Testis (tissue), 3 donors: ENCODE results near the gene APOA4. TPM values are rescaled to one million over a fixed set of nuclear protein-coding genes. Genes with fewer than 3 reads are reported as not detected.
A peak's percentile ranks its signal among the peaks of the same experiment; 100 is the strongest.

Experiments
- DNase-seq: peaks from one replicate; pipeline ENCODE4 v3.0.0-alpha.2; 2019
- H3K27ac ChIP-seq, 2 donors: fragments of 200-600 bp; sonication (generic); one replicate each; pipeline ENCODE4 v1.5.1; 2019
- H3K27me3 ChIP-seq: fragments of 200-600 bp; sonication (generic); one replicate; pipeline ENCODE4 v1.5.1; 2019
- H3K36me3 ChIP-seq: fragments of 200-600 bp; sonication (generic); one replicate; pipeline ENCODE4 v1.5.1; 2017; ENCODE audit warnings: low read depth; ENCODE audit errors: missing control alignments
- H3K4me1 ChIP-seq: fragments of 200-600 bp; sonication (generic); one replicate; pipeline ENCODE4 v1.5.1; 2019
- H3K4me3 ChIP-seq, 2 donors: fragments of 200-600 bp; sonication (generic); one replicate each; pipeline ENCODE4 v1.5.1; 2017 to 2019
- H3K9me3 ChIP-seq: fragments of 200-600 bp; sonication (generic); one replicate; pipeline ENCODE4 v1.5.1; 2017
- CTCF ChIP-seq, 3 experiments: fragments of 450-650 bp in 2 of 3; fragments of 200-600 bp in 1 of 3; sonication (generic) in 1 of 3; IDR thresholded peaks; one replicate each; pipeline ENCODE4 v1.5.1; 2016 to 2019; ENCODE audit warnings: antibody characterized with exemption in 3 of 3, mild to moderate bottlenecking in 2 of 3, moderate library complexity in 1 of 3
- POLR2A ChIP-seq: fragments of 450-650 bp; IDR thresholded peaks from one replicate; pipeline ENCODE4 v1.6.1; 2017; ENCODE audit warnings: antibody characterized with exemption, mild to moderate bottlenecking, moderate library complexity
- WGBS, 2 donors: methylation state at CpG; one replicate each; pipeline ENCODE4 v1.1.5; 2018; 5-methylcytosine and 5-hydroxymethylcytosine counted together
- intact Hi-C: fragments of 100-400 bp; cut with DNase I; formaldehyde crosslinking; loops from one replicate; pipeline ENCODE4 v1.15.1; 2023; ENCODE audit warnings: low total_unique reads
- polyA plus RNA-seq: library from polyadenylated mRNA; stranded (reverse); fragments of 350-450 nt; fragmentation: Illumina TruSeq; extraction: RNeasy Lipid Tissue Mini Kit (QIAGEN cat#74804); gene quantifications from one replicate; pipeline ENCODE4 v1.2.3, GENCODE V29; 2014; ENCODE audit warnings: low read depth, low replicate concordance; ENCODE audit not compliant: insufficient read depth
- total RNA-seq, 2 donors: library from RNA; depleted of rRNA; stranded (reverse); fragments of >200 nt; gene quantifications; one replicate each; pipeline ENCODE4 v1.2.3, GENCODE V29; 2016

Gene APOA4
- total and polyA plus RNA-seq, 3 donors from 2014 or later, result not detected

GRCh38 chr11:116772443-116773202, 50.5 kb downstream of the APOA4 start, which contains the start of gene BUD13:
Gene BUD13, minus strand, starts transcription at chr11:116772987. Its CDS starts 23 bp downstream, at chr11:116772964.
- TF ChIP-seq POLR2A, result no peak
- TF ChIP-seq CTCF (IDR thresholded peaks at IDR 0.05), result no peak
- Histone ChIP-seq H3K9me3 (no peaks in the 10 kb centered on the region), H3K4me3 (peak within 1 kb of the TSS; percentile 97 to 98), H3K4me1 (peaks cover 12% of the 10 kb centered on the region), H3K36me3 (no peaks in the 10 kb centered on the region), H3K27me3 (no peaks in the 10 kb centered on the region), H3K27ac (peak within 1 kb of the TSS; percentile 94 to 96)
- intact Hi-C loops, result no loop called here
- DNase-seq, result peak; percentile 92
- 1% methylated on average over 18 to 66 of the region's 73 CpGs for WGBS, 2 donors

DNA sequence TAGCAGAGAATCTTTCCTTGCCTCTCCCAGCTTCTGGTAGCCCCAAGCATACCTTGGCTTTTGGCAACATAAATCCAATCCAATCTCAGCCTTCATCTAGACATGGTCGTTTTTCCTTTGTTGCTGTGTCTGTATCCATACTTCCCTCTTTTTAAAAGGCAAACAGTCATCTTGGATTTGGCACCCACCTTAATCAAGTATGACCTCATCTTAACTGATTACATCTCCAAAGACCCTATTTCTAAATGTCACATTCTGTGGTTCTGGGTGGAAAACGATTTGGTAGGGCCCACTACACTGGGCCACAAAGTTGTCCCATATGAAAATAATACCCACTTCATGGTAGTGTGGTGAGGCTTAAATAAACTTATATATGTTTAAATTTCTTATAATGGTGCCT, 51.2 kb downstream of the APOA4 start:
- peak overlapping the region; percentile 97 to 98 for H3K4me3 ChIP-seq
- WGBS, 2 donors, result 0 to 6% methylated on average over 2 of the region's 2 CpGs
- DNase-seq, result no peak
- H3K9me3 ChIP-seq, result no peaks in the 10 kb centered on the region
- TF ChIP-seq POLR2A (no peak), CTCF (IDR thresholded peaks at IDR 0.05) (no peak)
- intact Hi-C loops, result no loop called here
- no peaks in the 10 kb centered on the region for H3K36me3 ChIP-seq
- peaks cover 12% of the 10 kb centered on the region for H3K4me1 ChIP-seq
- H3K27me3 ChIP-seq, result no peaks in the 10 kb centered on the region
- peak overlapping the region in 1 of 2 donors; percentile 96 for H3K27ac ChIP-seq

Other genes starting within 250 kb of the APOA4 start
- gene BUD13, start 50.3 kb downstream of the APOA4 start, total RNA-seq, result 10 to 100 TPM; 25.9 to 32.0 TPM
- 47.2 TPM for gene BUD13, start 50.3 kb downstream of the APOA4 start, polyA plus RNA-seq
- 10 to 100 TPM; 44.4 to 68.0 TPM for gene ZPR1, start 35.3 kb downstream of the APOA4 start, total RNA-seq
- 138 TPM for gene ZPR1, start 35.3 kb downstream of the APOA4 start, polyA plus RNA-seq
- gene APOA5, start 31.4 kb downstream of the APOA4 start, total RNA-seq, result under 1 TPM in 1 of 2 donors, not detected in 1; 0.24 TPM
- not detected for gene APOA5, start 31.4 kb downstream of the APOA4 start, polyA plus RNA-seq
- under 1 TPM in 1 of 2 donors, not detected in 1; 0.81 TPM for gene APOC3, start 6.6 kb upstream of the APOA4 start, total RNA-seq
- 4.0 TPM for gene APOC3, start 6.6 kb upstream of the APOA4 start, polyA plus RNA-seq
- 1,000 to 10,000 TPM; 2,156 to 2,741 TPM for gene APOA1, start 14.3 kb upstream of the APOA4 start, total RNA-seq
- gene APOA1, start 14.3 kb upstream of the APOA4 start, polyA plus RNA-seq, result 617 TPM